Body of pancreas (tissue), 4 donors: ENCODE measurements around the gene BCR.

Source experiments
- POLR2A ChIP-seq, 3 donors: fragments of 450-650 bp; IDR thresholded peaks; one replicate each; pipeline ENCODE4 v1.6.1; 2016; ENCODE audit warnings: antibody characterized with exemption in 3 of 3, mild to moderate bottlenecking in 2 of 3
- TF ChIP-seq, protein P1 (sequence below), 7 experiments: fragments of 450-650 bp in 4 of 7; fragments of 200-600 bp in 3 of 7; sonication (generic) in 3 of 7; IDR thresholded peaks; one replicate each; pipeline ENCODE4 v1.5.1; 2016 to 2019; ENCODE audit warnings: antibody characterized with exemption in 7 of 7

DNA sequence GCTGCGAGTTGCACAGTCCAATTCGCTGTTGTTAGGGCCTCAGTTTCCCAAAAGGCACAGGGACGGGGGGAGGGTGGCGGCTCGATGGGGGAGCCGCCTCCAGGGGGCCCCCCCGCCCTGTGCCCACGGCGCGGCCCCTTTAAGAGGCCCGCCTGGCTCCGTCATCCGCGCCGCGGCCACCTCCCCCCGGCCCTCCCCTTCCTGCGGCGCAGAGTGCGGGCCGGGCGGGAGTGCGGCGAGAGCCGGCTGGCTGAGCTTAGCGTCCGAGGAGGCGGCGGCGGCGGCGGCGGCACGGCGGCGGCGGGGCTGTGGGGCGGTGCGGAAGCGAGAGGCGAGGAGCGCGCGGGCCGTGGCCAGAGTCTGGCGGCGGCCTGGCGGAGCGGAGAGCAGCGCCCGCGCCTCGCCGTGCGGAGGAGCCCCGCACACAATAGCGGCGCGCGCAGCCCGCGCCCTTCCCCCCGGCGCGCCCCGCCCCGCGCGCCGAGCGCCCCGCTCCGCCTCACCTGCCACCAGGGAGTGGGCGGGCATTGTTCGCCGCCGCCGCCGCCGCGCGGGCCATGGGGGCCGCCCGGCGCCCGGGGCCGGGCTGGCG lies at the start of gene BCR:
- TF ChIP-seq, protein P1, sequence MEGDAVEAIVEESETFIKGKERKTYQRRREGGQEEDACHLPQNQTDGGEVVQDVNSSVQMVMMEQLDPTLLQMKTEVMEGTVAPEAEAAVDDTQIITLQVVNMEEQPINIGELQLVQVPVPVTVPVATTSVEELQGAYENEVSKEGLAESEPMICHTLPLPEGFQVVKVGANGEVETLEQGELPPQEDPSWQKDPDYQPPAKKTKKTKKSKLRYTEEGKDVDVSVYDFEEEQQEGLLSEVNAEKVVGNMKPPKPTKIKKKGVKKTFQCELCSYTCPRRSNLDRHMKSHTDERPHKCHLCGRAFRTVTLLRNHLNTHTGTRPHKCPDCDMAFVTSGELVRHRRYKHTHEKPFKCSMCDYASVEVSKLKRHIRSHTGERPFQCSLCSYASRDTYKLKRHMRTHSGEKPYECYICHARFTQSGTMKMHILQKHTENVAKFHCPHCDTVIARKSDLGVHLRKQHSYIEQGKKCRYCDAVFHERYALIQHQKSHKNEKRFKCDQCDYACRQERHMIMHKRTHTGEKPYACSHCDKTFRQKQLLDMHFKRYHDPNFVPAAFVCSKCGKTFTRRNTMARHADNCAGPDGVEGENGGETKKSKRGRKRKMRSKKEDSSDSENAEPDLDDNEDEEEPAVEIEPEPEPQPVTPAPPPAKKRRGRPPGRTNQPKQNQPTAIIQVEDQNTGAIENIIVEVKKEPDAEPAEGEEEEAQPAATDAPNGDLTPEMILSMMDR (IDR thresholded peaks at IDR 0.05), result no peak
- peak in 2 of 3 donors; percentile 19 to 74 for TF ChIP-seq POLR2A (IDR thresholded peaks at IDR 0.05)
